Smooth muscle cell of trachea (primary cell): ENCODE data around the gene GLRB. TPM values are rescaled to one million over a fixed set of nuclear protein-coding genes. Genes with fewer than 3 reads are reported as not detected.

Experiments
- total RNA-seq: library from RNA; depleted of rRNA; stranded (reverse); fragments of >200 nt; gene quantifications from 2 replicates; pipeline ENCODE4 v1.2.1, GENCODE V29; 2014

GLRB gene
- total RNA-seq: 11.8 and 13.1 TPM in 2 replicates

GRCh38 chr4:157075811-157076577 lies at the start of gene GLRB:
GLRB (plus strand) TSS chr4:157076150; CDS start chr4:157078025, 1,875 bp downstream.

GRCh38 chr4:157220371-157220881 lies 144.5 kb downstream of the GLRB start, which contains the start of gene GRIA2:
GRIA2 (plus strand) TSS chr4:157220728; CDS start chr4:157221043, 315 bp downstream.

Other genes starting within 250 kb of the GLRB start
- 79.2 and 87.6 TPM in 2 replicates for gene PDGFC, start 104.4 kb upstream of the GLRB start, total RNA-seq
- not detected in 2 replicates for gene GRIA2, start 144.6 kb downstream of the GLRB start, total RNA-seq